H1 (cell line): ENCODE data around the gene ZNFX1. TPM values are rescaled to one million over a fixed set of nuclear protein-coding genes. Genes with fewer than 3 reads are reported as not detected.

ENCODE experiments used
- CTCF ChIA-PET: fragments of 300-600 bp; sonication (Branson Sonifier 250); formaldehyde crosslinking; loops from one replicate; lab custom pipeline; 2021; ENCODE audit not compliant: partially characterized antibody; lab: Charles Lee
- POLR2A ChIA-PET: fragments of 300-600 bp; sonication (Branson Sonifier 250); formaldehyde crosslinking; loops from one replicate; lab custom pipeline; 2021; ENCODE audit warnings: inconsistent platforms; ENCODE audit not compliant: partially characterized antibody; lab: Charles Lee
- DNase-seq, 2 experiments: peaks; one replicate each; pipeline versions ENCODE4 v3.0.0 to v3.0.0-alpha.2; 2010 to 2022; ENCODE audit warnings: low spot score in 2 of 2, low read depth in 1 of 2, mixed read lengths in 1 of 2
- FAIRE-seq: peaks from 2 replicates; lab custom pipeline; 2011; peaks lifted over from hg19 to GRCh38; lab: Jason Lieb, UNC
- H2AFZ ChIP-seq: 2 replicates; pipeline ENCODE4 v1.8.1; 2012; ENCODE audit warnings: low read length, inconsistent platforms
- H2AK5ac ChIP-seq: 2 replicates; pipeline ENCODE4 v1.6.1; 2013; ENCODE audit warnings: low read depth, low read length
- H2BK120ac ChIP-seq: replicated peaks from 2 replicates; pipeline ENCODE3; 2013; ENCODE audit warnings: low read depth, low read length, inconsistent platforms
- H2BK12ac ChIP-seq: 2 replicates; pipeline ENCODE4 v1.6.1; 2013; ENCODE audit warnings: low read depth, low read length
- H2BK15ac ChIP-seq: 2 replicates; pipeline ENCODE4 v1.6.1; 2013; ENCODE audit warnings: low read length
- H2BK20ac ChIP-seq: 2 replicates; pipeline ENCODE4 v1.6.1; 2013; ENCODE audit warnings: low read length
- H2BK5ac ChIP-seq: 2 replicates; pipeline ENCODE4 v1.6.1; 2013; ENCODE audit warnings: low read depth, low read length
- H3K14ac ChIP-seq: 2 replicates; pipeline ENCODE4 v1.6.1; 2013; ENCODE audit warnings: inconsistent platforms; ENCODE audit not compliant: insufficient read length
- H3K18ac ChIP-seq: 2 replicates; pipeline ENCODE4 v1.6.1; 2013; ENCODE audit warnings: low read length; ENCODE audit errors: extremely low read depth
- H3K23ac ChIP-seq: 2 replicates; pipeline ENCODE4 v1.6.1; 2013; ENCODE audit warnings: inconsistent platforms; ENCODE audit not compliant: insufficient read length
- H3K23me2 ChIP-seq: 2 replicates; pipeline ENCODE4 v1.6.1; 2013; ENCODE audit warnings: low read depth, low read length
- H3K27ac ChIP-seq: 2 replicates; pipeline ENCODE4 v1.6.1; 2011; ENCODE audit warnings: low read depth, low read length, inconsistent platforms
- H3K27me3 ChIP-seq, 4 experiments: replicated peaks in 1 of 4; 1 replicate in 1 of 4; 2 replicates in 3 of 4; pipeline versions ENCODE4 v1.6.1 to v1.8.1; 2011 to 2013; ENCODE audit warnings: low read length in 3 of 4, mild to moderate bottlenecking in 3 of 4, inconsistent platforms in 2 of 4, mixed read lengths in 2 of 4, moderate library complexity in 1 of 4; ENCODE audit not compliant: control insufficient read depth in 3 of 4, insufficient read depth in 3 of 4; ENCODE audit errors: extremely low read depth in 1 of 4
- H3K36me3 ChIP-seq, 4 experiments: 2 replicates each; pipeline versions ENCODE4 v1.6.1 to v1.8.1; 2011 to 2013; ENCODE audit warnings: mild to moderate bottlenecking in 4 of 4, low read length in 3 of 4, moderate library complexity in 2 of 4, control low read depth in 1 of 4, inconsistent platforms in 1 of 4; ENCODE audit not compliant: insufficient read depth in 4 of 4, control insufficient read depth in 2 of 4
- H3K4ac ChIP-seq: replicated peaks from 2 replicates; pipeline ENCODE3; 2013; ENCODE audit warnings: low read length, low read depth, mixed read lengths, inconsistent platforms; ENCODE audit not compliant: insufficient read length
- H3K4me1 ChIP-seq, 4 experiments: replicated peaks in 1 of 4; 1 replicate in 1 of 4; 2 replicates in 3 of 4; pipeline versions ENCODE4 v1.6.1 to v1.8.1; 2011 to 2013; ENCODE audit warnings: low read length in 3 of 4, inconsistent platforms in 2 of 4, mixed read lengths in 1 of 4; ENCODE audit not compliant: insufficient read depth in 4 of 4, control insufficient read depth in 3 of 4
- H3K4me2 ChIP-seq, 2 experiments: 2 replicates each; pipeline versions ENCODE4 v1.6.1 to v1.8.1; 2011 to 2013; ENCODE audit warnings: low read depth in 2 of 2, low read length in 2 of 2, control low read depth in 1 of 2, inconsistent platforms in 1 of 2, mild to moderate bottlenecking in 1 of 2; ENCODE audit not compliant: insufficient read depth in 1 of 2
- H3K4me3 ChIP-seq, 4 experiments: fragments of 200-600, 300-600 bp in 1 of 4; sonication (generic), shearing (Covaris generic), sonication (Bioruptor Twin) in 1 of 4; 2 replicates each; pipeline versions ENCODE4 v1.5.1 to v1.8.1; 2011 to 2016; ENCODE audit warnings: low read length in 4 of 4, low read depth in 3 of 4, control low read depth in 2 of 4, inconsistent platforms in 2 of 4, mild to moderate bottlenecking in 2 of 4, mixed read lengths in 1 of 4, moderate library complexity in 1 of 4; ENCODE audit not compliant: insufficient read depth in 2 of 4; ENCODE audit errors: extremely low read depth in 1 of 4
- H3K56ac ChIP-seq: replicated peaks from 2 replicates; pipeline ENCODE3; 2013; ENCODE audit warnings: low read depth, mild to moderate bottlenecking, mixed read lengths, low read length, inconsistent platforms; ENCODE audit not compliant: insufficient read length
- H3K79me1 ChIP-seq: 2 replicates; pipeline ENCODE4 v1.6.1; 2013; ENCODE audit warnings: low read depth, low read length, control low read depth
- H3K79me2 ChIP-seq, 2 experiments: 2 replicates each; pipeline versions ENCODE4 v1.6.1 to v1.8.1; 2012 to 2013; ENCODE audit warnings: low read length in 2 of 2, mild to moderate bottlenecking in 2 of 2, inconsistent platforms in 1 of 2; ENCODE audit not compliant: insufficient read depth in 2 of 2, control insufficient read depth in 1 of 2
- H3K9ac ChIP-seq, 4 experiments: replicated peaks in 1 of 4; 1 replicate in 1 of 4; 2 replicates in 3 of 4; pipeline versions ENCODE4 v1.6.1 to v1.8.1; 2011 to 2013; ENCODE audit warnings: low read depth in 3 of 4, low read length in 3 of 4, control low read depth in 2 of 4, mild to moderate bottlenecking in 2 of 4, moderate library complexity in 2 of 4, inconsistent platforms in 1 of 4; ENCODE audit errors: extremely low read depth in 1 of 4
- H3K9me3 ChIP-seq, 2 experiments: 2 replicates each; pipeline versions ENCODE4 v1.6.1 to v1.8.1; 2012 to 2013; ENCODE audit warnings: mild to moderate bottlenecking in 2 of 2, moderate library complexity in 2 of 2, control low read depth in 1 of 2, inconsistent platforms in 1 of 2, low read depth in 1 of 2, low read length in 1 of 2, mixed read lengths in 1 of 2; ENCODE audit not compliant: insufficient read depth in 2 of 2
- H4K20me1 ChIP-seq, 2 experiments: replicated peaks in 1 of 2; 2 replicates each; pipeline versions ENCODE3 to v1.8.1; 2011 to 2013; ENCODE audit warnings: inconsistent platforms in 2 of 2, low read length in 2 of 2, mild to moderate bottlenecking in 1 of 2; ENCODE audit not compliant: insufficient read depth in 2 of 2, control insufficient read depth in 1 of 2
- H4K5ac ChIP-seq: 2 replicates; pipeline ENCODE4 v1.6.1; 2013; ENCODE audit warnings: low read length, low read depth, mixed read lengths, inconsistent platforms; ENCODE audit not compliant: insufficient read length
- H4K8ac ChIP-seq: 2 replicates; pipeline ENCODE4 v1.8.0; 2013; ENCODE audit warnings: mild to moderate bottlenecking, moderate library complexity, low read length, inconsistent platforms; ENCODE audit not compliant: insufficient read depth; ENCODE audit errors: extremely low read depth
- H4K91ac ChIP-seq: replicated peaks from 2 replicates; pipeline ENCODE3; 2013; ENCODE audit warnings: low read length, mixed read lengths, inconsistent platforms; ENCODE audit not compliant: insufficient read length
- ASH2L ChIP-seq: fragments of 200-600, 300-600 bp; sonication (generic); IDR thresholded peaks from one replicate; pipeline ENCODE4 v1.7.1; 2017; ENCODE audit warnings: low read length
- GABPA ChIP-seq: IDR thresholded peaks from 2 replicates; pipeline ENCODE4 v1.6.1; 2011; ENCODE audit warnings: mild to moderate bottlenecking, low read length, moderate library complexity, borderline replicate concordance; ENCODE audit not compliant: insufficient read depth
- HDAC6 ChIP-seq: IDR thresholded peaks from one replicate; pipeline ENCODE4 v1.7.1; 2012; ENCODE audit warnings: low read depth, mild to moderate bottlenecking, inconsistent platforms, low read length, moderate library complexity
- JUND ChIP-seq: IDR thresholded peaks from 2 replicates; pipeline ENCODE4 v1.6.1; 2011; ENCODE audit warnings: mild to moderate bottlenecking, improper control_type of control experiment, low read length
- NANOG ChIP-seq: IDR thresholded peaks from 2 replicates; pipeline ENCODE4 v1.6.1; 2011; ENCODE audit warnings: low read length, low read depth, mild to moderate bottlenecking, inconsistent platforms; ENCODE audit not compliant: insufficient read depth, poor library complexity, severe bottlenecking
- PHF8 ChIP-seq: fragments of 200-600 bp; sonication (generic); conservative IDR thresholded peaks from 2 replicates; pipeline ENCODE4 v1.7.1; 2012; ENCODE audit warnings: low read depth, mild to moderate bottlenecking, inconsistent platforms, low read length, moderate library complexity
- RNF2 ChIP-seq: fragments of 200-900, 300-1000 bp; sonication (generic); IDR thresholded peaks from 2 replicates; pipeline ENCODE4 v1.7.1; 2016; ENCODE audit warnings: borderline replicate concordance, low read depth, mild to moderate bottlenecking, antibody characterized with exemption, low read length; ENCODE audit not compliant: poor library complexity, severe bottlenecking; ENCODE audit errors: missing control alignments
- RXRA ChIP-seq: IDR thresholded peaks from 2 replicates; pipeline ENCODE4 v1.6.1; 2011; ENCODE audit warnings: low read depth, mild to moderate bottlenecking, low read length, moderate library complexity; ENCODE audit not compliant: insufficient read depth
- TAF7 ChIP-seq: optimal IDR thresholded peaks from 2 replicates; pipeline ENCODE3; 2011; ENCODE audit warnings: low read depth, mild to moderate bottlenecking, inconsistent platforms, low read length, moderate library complexity, borderline replicate concordance
- TBP ChIP-seq: IDR thresholded peaks from 2 replicates; pipeline ENCODE4 v1.6.1; 2011; ENCODE audit warnings: low read depth, low read length, improper control_type of control experiment
- WGBS, 2 experiments: shearing (Covaris generic) in 1 of 2; methylation state at CpG; one replicate each; pipeline versions ENCODE4 v1.1.6 to v1.1.7; 2013 to 2015; ENCODE audit warnings: low lambda C conversion rate in 2 of 2, mixed read lengths in 2 of 2, inconsistent platforms in 1 of 2, low coverage in 1 of 2, missing lambda C conversion rate in 1 of 2; ENCODE audit not compliant: insufficient replicate concordance in 2 of 2, insufficient coverage in 1 of 2, insufficient read length in 1 of 2; ENCODE audit errors: extremely low coverage in 1 of 2, missing lambda C conversion rate in 1 of 2; 5-methylcytosine and 5-hydroxymethylcytosine counted together
- polyA plus RNA-seq, 7 experiments: library from polyadenylated mRNA; depleted of rRNA in 3 of 7; stranded (reverse) in 5 of 7; unstranded in 2 of 7; fragments of >200 nt in 5 of 7; fragments of 200-250 nt in 2 of 7; gene quantifications; 1 replicate in 5 of 7; 2 replicates in 1 of 7; 4 replicates in 1 of 7; pipeline versions ENCODE4 v1.2.1 to v1.2.3, GENCODE V29; 2011 to 2013; ENCODE audit warnings: missing spikeins in 2 of 7, mixed read lengths in 2 of 7
- total RNA-seq: library from RNA; stranded (reverse); fragmentation: NEBNext Ultra II Directional; extraction: Animal tissue kit (Norgen Biotek cat#: 25700); gene quantifications from 2 replicates; pipeline ENCODE4 v1.2.1, GENCODE V29; 2021
- TF ChIP-seq, protein P1 (sequence below), 3 experiments: IDR thresholded peaks; 1 replicate in 2 of 3; 2 replicates in 1 of 3; pipeline versions ENCODE4 v1.5.1 to v1.6.1; 2011; ENCODE audit warnings: low read length in 3 of 3, mild to moderate bottlenecking in 3 of 3, inconsistent platforms in 2 of 3, low read depth in 1 of 3, moderate library complexity in 1 of 3; ENCODE audit not compliant: insufficient read depth in 1 of 3; ENCODE audit errors: control extremely low read depth in 1 of 3

The ZNFX1 gene
- total and polyA plus RNA-seq, 2 of the 8 experiments (the other 6 are each of a cell fraction or from before 2014, with no cell fraction given) = 3.1 to 11.3 TPM

DNA sequence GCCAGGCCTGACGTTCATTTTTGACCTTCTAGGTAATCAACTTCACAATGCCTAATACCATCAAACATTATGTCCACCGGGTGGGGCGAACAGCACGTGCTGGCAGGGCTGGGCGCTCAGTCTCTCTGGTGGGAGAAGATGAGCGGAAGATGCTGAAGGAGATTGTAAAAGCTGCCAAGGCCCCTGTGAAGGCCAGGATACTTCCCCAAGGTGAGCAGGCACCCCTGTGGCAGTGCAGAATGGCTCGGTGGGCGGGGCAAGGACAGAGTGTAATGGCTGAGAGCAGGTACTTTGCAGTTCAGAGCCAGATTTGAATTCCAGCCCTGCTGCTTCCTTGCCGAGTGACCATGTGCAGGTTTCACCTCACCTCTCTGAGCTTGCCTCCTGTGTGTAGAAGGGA lies 41.6 kb downstream of the ZNFX1 start:
- no peaks in the 10 kb centered on the region for H3K4me1 ChIP-seq
- H4K20me1 ChIP-seq = peaks cover 0 to 4% of the 10 kb centered on the region in 2 experiments
- H3K27me3 ChIP-seq = no peaks in the 10 kb centered on the region
- 92% methylated on average over 9 of the region's 9 CpGs; no CpG with 5 or more reads in 1 of the 2 experiments for WGBS, 2 experiments
- no peak overlapping the region for H3K23ac ChIP-seq
- peaks cover 38 to 73% (median 56%) of the 10 kb centered on the region in 4 experiments for H3K36me3 ChIP-seq
- no peak overlapping the region for H3K18ac ChIP-seq
- H4K91ac ChIP-seq = no peak overlapping the region
- H2BK120ac ChIP-seq = no peak overlapping the region
- FAIRE-seq = no peak
- no peak overlapping the region for H2BK5ac ChIP-seq
- no peak overlapping the region for H2AFZ ChIP-seq
- no peak overlapping the region for H4K8ac ChIP-seq
- no peak overlapping the region for H3K9ac ChIP-seq
- no peak overlapping the region for H3K56ac ChIP-seq
- DNase-seq = no peak
- no peak overlapping the region for H3K4ac ChIP-seq
- H2BK15ac ChIP-seq = no peak overlapping the region
- H4K5ac ChIP-seq = no peak overlapping the region
- H3K79me1 ChIP-seq = no peaks in the 10 kb centered on the region
- H2AK5ac ChIP-seq = no peak overlapping the region
- no peaks in the 10 kb centered on the region for H3K79me2 ChIP-seq
- no peak overlapping the region for H3K27ac ChIP-seq
- H2BK20ac ChIP-seq = no peak overlapping the region
- ChIA-PET POLR2A (interaction anchor here (1.2 to 6.7 kb wide), 5 partner anchors 10 to 42 kb away, joined by 3 to 51 read pairs (median 6); partner anchors contain the start of gene ZNFX1), CTCF (interaction anchor here (0.9 to 3.0 kb wide), 2 partner anchors 10 to 31 kb away, joined by 3 to 27 read pairs; no protein-coding TSS in a partner anchor)
- H3K23me2 ChIP-seq = no peaks in the 10 kb centered on the region
- no peaks in the 10 kb centered on the region for H3K9me3 ChIP-seq
- H3K4me3 ChIP-seq = no peak overlapping the region
- H3K4me2 ChIP-seq = no peak overlapping the region
- H3K14ac ChIP-seq = no peak overlapping the region
- no peak overlapping the region for H2BK12ac ChIP-seq
- no peak for TF ChIP-seq NANOG
- TF ChIP-seq, protein P1, sequence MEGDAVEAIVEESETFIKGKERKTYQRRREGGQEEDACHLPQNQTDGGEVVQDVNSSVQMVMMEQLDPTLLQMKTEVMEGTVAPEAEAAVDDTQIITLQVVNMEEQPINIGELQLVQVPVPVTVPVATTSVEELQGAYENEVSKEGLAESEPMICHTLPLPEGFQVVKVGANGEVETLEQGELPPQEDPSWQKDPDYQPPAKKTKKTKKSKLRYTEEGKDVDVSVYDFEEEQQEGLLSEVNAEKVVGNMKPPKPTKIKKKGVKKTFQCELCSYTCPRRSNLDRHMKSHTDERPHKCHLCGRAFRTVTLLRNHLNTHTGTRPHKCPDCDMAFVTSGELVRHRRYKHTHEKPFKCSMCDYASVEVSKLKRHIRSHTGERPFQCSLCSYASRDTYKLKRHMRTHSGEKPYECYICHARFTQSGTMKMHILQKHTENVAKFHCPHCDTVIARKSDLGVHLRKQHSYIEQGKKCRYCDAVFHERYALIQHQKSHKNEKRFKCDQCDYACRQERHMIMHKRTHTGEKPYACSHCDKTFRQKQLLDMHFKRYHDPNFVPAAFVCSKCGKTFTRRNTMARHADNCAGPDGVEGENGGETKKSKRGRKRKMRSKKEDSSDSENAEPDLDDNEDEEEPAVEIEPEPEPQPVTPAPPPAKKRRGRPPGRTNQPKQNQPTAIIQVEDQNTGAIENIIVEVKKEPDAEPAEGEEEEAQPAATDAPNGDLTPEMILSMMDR (IDR thresholded peaks at IDR 0.05; ENCODE audit: control extremely low read depth in 1 of 3, insufficient read depth in 1 of 3, low read depth in 1 of 3, low read length in 3 of 3) = no peak
- no peak for TF ChIP-seq RXRA
- TF ChIP-seq PHF8 = no peak
- TF ChIP-seq RNF2 = no peak
- TF ChIP-seq HDAC6 = no peak
- no peak for TF ChIP-seq TAF7
- no peak for TF ChIP-seq ASH2L
- no peak for TF ChIP-seq TBP
- no peak for TF ChIP-seq GABPA
- TF ChIP-seq JUND = no peak
